ENCODE data around the gene LMX1B.

Gene LMX1B

GRCh38 chr9:126611592-126612325 is 2.0 kb upstream of the LMX1B start:
- no peaks in the 10 kb centered on the region for H3F3A ChIP-seq (ENCODE audit: insufficient read depth)
- H2AFZ ChIP-seq (ENCODE audit: low read depth, low read length, severe bottlenecking): no peak overlapping the region
- H3K4me2 ChIP-seq (ENCODE audit: low read depth, low read length, poor library complexity, severe bottlenecking): no peak overlapping the region
- no peaks in the 10 kb centered on the region for H3K27me3 ChIP-seq (ENCODE audit: low read length)
- no peak overlapping the region for H3K27ac ChIP-seq (ENCODE audit: low read depth, low read length)
- TF ChIP-seq EZH2phosphoT487 (conservative IDR thresholded peaks at IDR 0.05; ENCODE audit: low read length) (no peak), CTCF (IDR thresholded peaks at IDR 0.05; ENCODE audit: insufficient read depth, low read length, poor library complexity, severe bottlenecking) (peak; percentile 25)
- H3K9me2 ChIP-seq (replicated peaks; ENCODE audit: insufficient read depth, low read length): no peaks in the 10 kb centered on the region
- no peaks in the 10 kb centered on the region for H3K9me3 ChIP-seq (ENCODE audit: insufficient read depth, low read length)
- H3K36me3 ChIP-seq (ENCODE audit: low read length): no peaks in the 10 kb centered on the region
- no peak overlapping the region for H3K9ac ChIP-seq (ENCODE audit: low read length)
- no peak overlapping the region for H3K4me3 ChIP-seq (ENCODE audit: insufficient read depth, low read length, poor library complexity, severe bottlenecking)
- no peaks in the 10 kb centered on the region for H3K79me2 ChIP-seq (ENCODE audit: insufficient read depth, low read length)
- no peaks in the 10 kb centered on the region for H4K20me1 ChIP-seq (ENCODE audit: low read depth, low read length)

GRCh38 chr9:126612326-126612812 is 1.4 kb upstream of the LMX1B start:
- TF ChIP-seq EZH2phosphoT487 (conservative IDR thresholded peaks at IDR 0.05; ENCODE audit: low read length) (no peak), CTCF (IDR thresholded peaks at IDR 0.05; ENCODE audit: insufficient read depth, low read length, poor library complexity, severe bottlenecking) (no peak)

GRCh38 chr9:126612813-126613641 is 701 bp upstream of the LMX1B start:
- Histone ChIP-seq H2AFZ (ENCODE audit: low read depth, low read length, severe bottlenecking) (no peak overlapping the region), H3K4me2 (ENCODE audit: low read depth, low read length, poor library complexity, severe bottlenecking) (no peak overlapping the region), H3K4me3 (ENCODE audit: insufficient read depth, low read length, poor library complexity, severe bottlenecking) (no peak overlapping the region), H3K27me3 (ENCODE audit: low read length) (no peaks in the 10 kb centered on the region), H3F3A (ENCODE audit: insufficient read depth) (no peaks in the 10 kb centered on the region), H3K9me3 (ENCODE audit: insufficient read depth, low read length) (no peaks in the 10 kb centered on the region), H3K27ac (ENCODE audit: low read depth, low read length) (no peak overlapping the region), H4K20me1 (ENCODE audit: low read depth, low read length) (no peaks in the 10 kb centered on the region), H3K79me2 (ENCODE audit: insufficient read depth, low read length) (no peaks in the 10 kb centered on the region), H3K9ac (ENCODE audit: low read length) (no peak overlapping the region), H3K36me3 (ENCODE audit: low read length) (no peaks in the 10 kb centered on the region), H3K9me2 (replicated peaks; ENCODE audit: insufficient read depth, low read length) (no peaks in the 10 kb centered on the region)
- TF ChIP-seq CTCF (IDR thresholded peaks at IDR 0.05; ENCODE audit: insufficient read depth, low read length, poor library complexity, severe bottlenecking) (no peak), EZH2phosphoT487 (conservative IDR thresholded peaks at IDR 0.05; ENCODE audit: low read length) (no peak)

More at GRCh38 chr9:126612326-126612812, 1.4 kb upstream of the LMX1B start:
- no peak overlapping the region for H2AFZ ChIP-seq (ENCODE audit: low read depth, low read length, severe bottlenecking)
- no peak overlapping the region for H3K9ac ChIP-seq (ENCODE audit: low read length)
- H3K27ac ChIP-seq (ENCODE audit: low read depth, low read length): no peak overlapping the region
- no peak overlapping the region for H3K4me3 ChIP-seq (ENCODE audit: insufficient read depth, low read length, poor library complexity, severe bottlenecking)
- H4K20me1 ChIP-seq (ENCODE audit: low read depth, low read length): no peaks in the 10 kb centered on the region
- H3F3A ChIP-seq (ENCODE audit: insufficient read depth): no peaks in the 10 kb centered on the region
- no peaks in the 10 kb centered on the region for H3K27me3 ChIP-seq (ENCODE audit: low read length)
- H3K9me2 ChIP-seq (replicated peaks; ENCODE audit: insufficient read depth, low read length): no peaks in the 10 kb centered on the region
- H3K4me2 ChIP-seq (ENCODE audit: low read depth, low read length, poor library complexity, severe bottlenecking): no peak overlapping the region
- no peaks in the 10 kb centered on the region for H3K36me3 ChIP-seq (ENCODE audit: low read length)
- H3K79me2 ChIP-seq (ENCODE audit: insufficient read depth, low read length): no peaks in the 10 kb centered on the region
- no peaks in the 10 kb centered on the region for H3K9me3 ChIP-seq (ENCODE audit: insufficient read depth, low read length)

Data from SU-DHL-6 (cell line).